ENCODE results near the gene MOAP1. TPM values are rescaled to one million over a fixed set of nuclear protein-coding genes. Genes with fewer than 3 reads are reported as not detected.

Gene MOAP1
- total RNA-seq, 1 donor from 2014 or later: 20.5 TPM

GRCh38 chr14:93228550-93228949, 43.9 kb upstream of the MOAP1 start:
- Mint-ChIP-seq H3K9me3 (no peaks in the 10 kb centered on the region), H3K36me3 (ENCODE audit: low read depth) (peaks cover 30% of the 10 kb centered on the region), H3K27ac (ENCODE audit: unreplicated experiment) (no peak overlapping the region), H3K4me1 (no peaks in the 10 kb centered on the region), H3K4me3 (no peak overlapping the region), H3K27me3 (ENCODE audit: low read depth) (no peaks in the 10 kb centered on the region)
- no peak for DNase-seq (ENCODE audit: low read depth, low spot score)
- no peak for TF ChIP-seq CTCF (conservative IDR thresholded peaks at IDR 0.05)

GRCh38 chr14:93223565-93223964, 38.9 kb upstream of the MOAP1 start:
- Mint-ChIP-seq H3K4me1 (no peaks in the 10 kb centered on the region), H3K27ac (ENCODE audit: unreplicated experiment) (no peak overlapping the region), H3K4me3 (no peak overlapping the region), H3K36me3 (ENCODE audit: low read depth) (peaks cover 35% of the 10 kb centered on the region), H3K27me3 (ENCODE audit: low read depth) (no peaks in the 10 kb centered on the region), H3K9me3 (no peaks in the 10 kb centered on the region)
- DNase-seq (ENCODE audit: low read depth, low spot score): no peak
- TF ChIP-seq CTCF (conservative IDR thresholded peaks at IDR 0.05): no peak

GRCh38 chr14:93220509-93220908, 35.8 kb upstream of the MOAP1 start:
- Mint-ChIP-seq H3K27ac (ENCODE audit: unreplicated experiment) (no peak overlapping the region), H3K36me3 (ENCODE audit: low read depth) (peaks cover 15% of the 10 kb centered on the region), H3K9me3 (no peaks in the 10 kb centered on the region), H3K27me3 (ENCODE audit: low read depth) (no peaks in the 10 kb centered on the region), H3K4me1 (no peaks in the 10 kb centered on the region), H3K4me3 (no peak overlapping the region)
- no peak for TF ChIP-seq CTCF (conservative IDR thresholded peaks at IDR 0.05)
- no peak for DNase-seq (ENCODE audit: low read depth, low spot score)

- H3K36me3 Mint-ChIP-seq (ENCODE audit: low read depth): peaks cover 13% of the 10 kb centered on the region
- TF ChIP-seq CTCF (conservative IDR thresholded peaks at IDR 0.05): peak; percentile 70
- H3K4me1 Mint-ChIP-seq: no peaks in the 10 kb centered on the region
- no peaks in the 10 kb centered on the region for H3K27me3 Mint-ChIP-seq (ENCODE audit: low read depth)
- no peak overlapping the region for H3K27ac Mint-ChIP-seq (ENCODE audit: unreplicated experiment)
- no peak overlapping the region for H3K4me3 Mint-ChIP-seq
- DNase-seq (ENCODE audit: low read depth, low spot score): no peak
- no peaks in the 10 kb centered on the region for H3K9me3 Mint-ChIP-seq
Observed at GRCh38 chr14:93219103-93219726, 34.5 kb upstream of the MOAP1 start.

GRCh38 chr14:93214598-93214997, 29.9 kb upstream of the MOAP1 start:
- no peaks in the 10 kb centered on the region for H3K36me3 Mint-ChIP-seq (ENCODE audit: low read depth)
- H3K4me3 Mint-ChIP-seq: no peak overlapping the region
- no peaks in the 10 kb centered on the region for H3K9me3 Mint-ChIP-seq
- no peak for TF ChIP-seq CTCF (conservative IDR thresholded peaks at IDR 0.05)
- H3K27ac Mint-ChIP-seq (ENCODE audit: unreplicated experiment): no peak overlapping the region
- no peaks in the 10 kb centered on the region for H3K27me3 Mint-ChIP-seq (ENCODE audit: low read depth)
- peaks cover 1% of the 10 kb centered on the region for H3K4me1 Mint-ChIP-seq
- DNase-seq (ENCODE audit: low read depth, low spot score): no peak
